HG03442 (cell line): ENCODE measurements around the gene FPGS.

Source experiments
- ATAC-seq: cut with Tn5 transposase; IDR thresholded peaks from one replicate; pipeline ENCODE4 v1.9.1; 2021; ENCODE audit warnings: mild to moderate bottlenecking, moderate library complexity; ENCODE audit not compliant: unreplicated experiment

Gene FPGS

DNA sequence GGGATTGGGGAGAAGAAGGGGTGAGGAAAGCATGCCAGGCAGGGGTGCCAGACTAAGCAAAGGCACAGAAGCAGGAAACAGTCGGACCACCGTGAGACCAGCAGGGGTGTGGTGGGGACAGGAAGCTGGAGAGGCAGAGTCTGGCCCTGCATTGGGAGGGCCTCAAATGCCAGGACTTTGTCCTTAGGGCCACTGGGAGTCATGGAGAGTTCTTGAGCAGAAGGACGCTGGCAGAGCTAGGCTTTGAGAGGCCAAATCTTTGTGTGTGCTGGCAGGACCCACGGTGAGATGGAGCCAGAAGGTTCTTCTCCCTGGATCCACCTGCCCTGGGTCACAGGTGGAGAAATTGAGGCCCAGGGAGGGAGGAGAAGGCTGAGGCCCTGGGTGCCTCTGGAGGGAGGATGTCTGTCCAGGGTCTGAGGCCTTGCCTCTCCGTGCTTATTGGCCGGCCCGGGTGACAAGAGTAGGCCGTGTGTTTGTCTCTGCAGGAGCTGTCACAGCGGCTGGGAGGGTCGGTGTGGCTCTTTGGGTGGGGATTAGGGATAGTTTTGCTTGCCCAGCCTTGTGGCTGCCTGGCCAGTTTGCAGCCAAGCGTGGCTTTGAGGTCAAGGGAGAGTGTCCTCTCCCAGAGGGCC lies 53.5 kb downstream of the FPGS start:
- ATAC-seq = no peak

DNA sequence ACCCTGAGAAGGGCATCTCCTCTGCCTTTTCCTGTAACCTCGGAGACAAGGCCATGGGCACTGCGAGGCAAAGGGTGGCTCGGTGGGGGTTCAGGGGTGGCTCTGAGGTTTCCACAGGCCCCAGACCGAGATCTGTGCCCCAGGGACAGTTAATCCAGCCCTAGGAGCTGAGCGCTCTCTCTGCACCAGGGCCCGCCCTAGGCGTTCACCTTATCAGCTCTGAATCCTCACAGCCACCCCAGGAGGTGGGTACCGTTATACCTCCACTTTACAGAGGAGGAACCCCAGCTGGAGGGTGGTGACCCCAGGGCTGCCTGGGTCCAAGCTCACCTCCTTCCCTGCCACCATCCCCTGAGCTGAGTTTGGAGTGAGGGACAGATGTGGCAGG lies 54.0 kb downstream of the FPGS start:
- ATAC-seq = no peak

DNA sequence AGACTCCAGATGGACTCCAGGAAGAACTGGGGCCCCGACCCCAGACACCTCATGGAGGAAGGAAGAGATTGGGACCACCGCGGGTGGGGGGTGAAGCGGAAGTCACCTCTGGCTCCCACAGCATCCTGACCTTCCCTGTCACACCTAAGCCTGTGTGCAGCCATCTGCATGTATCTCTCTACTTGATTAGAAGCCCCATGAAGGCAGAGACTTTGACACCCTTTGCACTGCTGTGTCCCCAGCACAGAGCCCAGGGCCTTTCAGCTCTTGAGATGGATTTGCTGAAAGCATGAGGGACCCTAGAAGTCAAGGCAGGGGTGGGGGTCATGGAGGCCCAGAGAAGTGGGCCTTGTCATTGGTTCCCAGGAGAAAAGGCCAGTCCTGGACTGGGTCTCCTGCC lies 54.6 kb downstream of the FPGS start:
- no peak for ATAC-seq

DNA sequence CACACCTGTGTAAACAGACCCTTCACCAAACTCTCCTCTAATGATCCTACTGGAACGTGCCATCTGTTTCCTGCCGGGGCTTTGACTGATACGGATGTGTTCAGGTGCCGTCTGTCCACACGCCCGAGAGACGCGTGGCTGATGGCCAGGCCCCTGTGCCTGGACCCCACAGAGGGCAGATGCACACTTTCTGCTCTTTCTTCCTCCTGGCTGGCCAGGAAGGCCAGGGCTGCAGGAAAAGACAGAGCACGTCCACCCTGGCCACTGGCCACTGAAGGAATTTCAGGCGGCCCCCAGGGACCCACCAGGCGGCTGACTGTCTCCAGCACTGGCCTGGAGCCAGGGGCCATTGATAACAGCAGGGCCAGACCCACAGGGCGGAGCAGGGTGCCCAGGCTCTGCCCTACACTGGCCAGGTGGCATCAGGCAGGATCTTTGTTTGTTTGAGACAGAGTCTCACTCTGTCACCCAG lies 55.4 kb downstream of the FPGS start:
- ATAC-seq = no peak

DNA sequence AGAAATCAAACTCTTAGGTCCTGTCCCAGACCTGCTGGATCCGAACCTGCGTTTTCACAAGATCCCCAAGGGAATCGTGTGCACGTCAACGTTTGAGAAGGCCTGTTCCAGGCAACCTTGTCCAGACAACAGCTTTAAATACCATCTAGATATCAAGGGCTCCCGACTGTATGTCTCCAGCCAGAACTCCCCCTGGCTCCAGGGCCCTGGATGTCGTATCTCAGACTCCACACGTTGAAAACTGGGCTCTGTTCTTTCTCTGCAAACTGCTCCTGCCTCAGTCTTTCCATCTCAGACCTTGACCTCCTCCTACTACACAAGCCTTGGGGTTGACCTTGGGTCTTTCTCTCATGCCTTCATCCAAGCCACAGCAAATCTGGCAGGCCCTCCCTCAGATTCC lies 57.6 kb downstream of the FPGS start:
- no peak for ATAC-seq

DNA sequence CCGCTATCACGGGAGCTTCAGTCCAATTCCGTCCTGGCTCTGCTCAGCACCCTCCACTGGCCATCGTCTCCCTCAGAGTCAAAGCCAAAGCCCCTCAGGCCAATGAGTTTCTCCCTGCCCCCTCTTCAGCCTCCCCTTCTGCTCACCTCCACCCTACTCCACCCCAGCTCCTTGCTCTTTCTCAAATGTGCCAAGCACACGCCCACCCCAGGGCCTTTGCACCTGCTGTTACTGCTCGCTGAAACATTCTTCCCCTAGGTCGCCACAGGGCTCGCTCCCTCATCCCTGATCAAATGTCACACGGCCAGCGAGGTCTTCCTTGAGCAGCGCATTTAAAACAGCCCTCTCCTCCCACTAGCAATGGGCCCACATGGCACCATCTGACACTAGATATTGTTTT lies 58.1 kb downstream of the FPGS start:
- no peak for ATAC-seq

DNA sequence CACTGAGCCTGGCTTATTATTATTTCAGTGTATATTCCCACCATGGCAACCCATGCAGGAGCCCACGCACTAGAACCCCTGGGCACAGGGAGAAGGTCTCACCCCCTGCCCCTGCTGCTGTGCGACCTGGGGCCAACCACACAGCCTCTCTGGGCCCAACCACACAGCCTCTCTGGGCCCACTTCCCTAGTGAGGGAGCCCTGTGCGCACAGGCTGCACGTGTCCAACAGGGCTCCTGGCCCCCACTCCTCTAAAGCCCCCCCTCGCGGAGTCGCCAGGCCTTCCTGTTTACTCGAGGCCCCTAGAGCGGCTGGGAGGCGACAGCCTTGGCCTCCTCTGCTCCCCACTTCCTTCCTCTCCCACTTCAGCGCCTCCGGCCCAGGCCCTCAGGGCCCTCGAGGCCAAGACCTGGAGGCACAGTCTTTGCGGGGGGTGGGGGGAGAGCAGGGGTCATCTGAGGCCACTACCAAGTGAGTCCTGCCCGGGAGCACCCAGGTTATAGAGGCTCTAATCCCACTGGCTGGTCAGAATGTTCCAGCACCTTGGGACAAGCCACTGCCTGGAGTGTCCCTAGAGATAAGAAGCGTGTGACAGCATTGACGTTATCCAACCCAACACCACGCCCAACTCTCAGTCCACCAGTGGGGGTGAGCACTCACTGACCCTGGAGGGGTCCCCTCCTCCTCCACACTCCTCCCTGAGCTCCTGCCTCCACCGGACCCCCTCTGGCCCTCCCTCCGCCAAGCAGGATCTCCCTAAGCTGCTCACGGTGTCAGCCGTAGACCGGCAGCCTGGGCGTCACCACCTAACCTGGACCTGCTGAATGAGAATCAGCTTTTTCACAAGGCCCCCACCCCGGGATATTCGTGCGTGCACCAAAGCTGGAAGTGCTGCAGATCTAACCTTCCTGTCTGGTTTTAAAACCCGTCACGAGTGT lies 59.7 kb downstream of the FPGS start:
- ATAC-seq = no peak

DNA sequence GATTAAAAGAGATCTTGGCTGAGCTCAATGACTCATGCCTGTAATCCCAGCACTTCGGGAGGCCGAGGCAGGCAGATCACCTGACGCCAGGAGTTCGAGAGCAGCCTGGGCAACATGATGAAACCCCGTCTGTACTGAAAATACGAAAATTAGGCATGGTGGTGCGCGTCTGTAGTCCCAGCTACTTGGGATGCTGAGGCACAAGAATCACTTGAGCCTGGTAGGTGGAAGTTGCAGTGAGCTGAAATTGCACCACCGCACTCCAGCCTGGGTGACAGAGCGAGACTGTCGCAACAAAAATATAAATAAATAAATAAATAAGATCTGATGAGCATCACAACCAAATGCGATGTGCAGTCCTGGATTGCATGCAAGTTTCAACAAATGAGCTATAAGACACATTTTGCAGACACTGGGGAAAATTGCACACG lies 60.5 kb downstream of the FPGS start:
- ATAC-seq = no peak
